Hepatocyte (in vitro differentiated cells): Measurements from ENCODE around the gene GLCCI1. TPM values are rescaled to one million over a fixed set of nuclear protein-coding genes. Genes with fewer than 3 reads are reported as not detected.
"Not testable (repeated sequence)": the region's sequence is repeated elsewhere in the genome, so short reads cannot be mapped to it uniquely, and the experiment has no call there.

ENCODE experiments used
- DNase-seq: peaks from one replicate; pipeline ENCODE4 v3.0.0-alpha.2; 2016; ENCODE audit warnings: low spot score
- H2AFZ ChIP-seq: fragments of 200-600 bp; sonication (generic); 2 replicates; pipeline ENCODE4 v1.6.0; 2016; ENCODE audit warnings: antibody characterized with exemption, mild to moderate bottlenecking
- H3K27ac ChIP-seq: fragments of 200-600 bp; sonication (generic); 2 replicates; pipeline ENCODE4 v1.5.1; 2016; ENCODE audit warnings: mild to moderate bottlenecking
- H3K27me3 ChIP-seq: fragments of 200-600 bp; sonication (generic); 2 replicates; pipeline ENCODE4 v1.6.1; 2016
- H3K36me3 ChIP-seq: fragments of 200-600 bp; sonication (generic); replicated peaks from 2 replicates; pipeline ENCODE4 v1.5.1; 2016; ENCODE audit warnings: low read depth; ENCODE audit not compliant: insufficient read depth
- H3K4me1 ChIP-seq: fragments of 200-600 bp; sonication (generic); 2 replicates; pipeline ENCODE4 v1.5.1; 2016; ENCODE audit warnings: mild to moderate bottlenecking, moderate library complexity; ENCODE audit not compliant: insufficient read depth
- H3K4me2 ChIP-seq: fragments of 200-600 bp; sonication (generic); 2 replicates; pipeline ENCODE4 v1.6.0; 2016
- H3K4me3 ChIP-seq: fragments of 200-600 bp; sonication (generic); 2 replicates; pipeline ENCODE4 v1.5.1; 2016; ENCODE audit warnings: mild to moderate bottlenecking
- H3K79me2 ChIP-seq: fragments of 200-600 bp; sonication (generic); 2 replicates; pipeline ENCODE4 v1.6.0; 2017; ENCODE audit warnings: mild to moderate bottlenecking
- H3K9me2 ChIP-seq: fragments of 200-600 bp; sonication (generic); replicated peaks from 2 replicates; pipeline ENCODE4 v1.6.0; 2017; ENCODE audit warnings: mild to moderate bottlenecking; ENCODE audit not compliant: insufficient read depth
- H3K9me3 ChIP-seq: fragments of 200-600 bp; sonication (generic); 2 replicates; pipeline ENCODE4 v1.5.1; 2016; ENCODE audit warnings: low read depth, mild to moderate bottlenecking
- H4K20me1 ChIP-seq: fragments of 200-600 bp; sonication (generic); 2 replicates; pipeline ENCODE4 v1.6.0; 2016; ENCODE audit warnings: mild to moderate bottlenecking; ENCODE audit not compliant: insufficient read depth, poor library complexity, severe bottlenecking
- CTCF ChIP-seq: fragments of 200-600 bp; sonication (generic); IDR thresholded peaks from 2 replicates; pipeline ENCODE4 v1.5.1; 2016; ENCODE audit warnings: antibody characterized with exemption, mild to moderate bottlenecking; ENCODE audit not compliant: poor library complexity
- EZH2 ChIP-seq: fragments of 200-600 bp; sonication (generic); IDR thresholded peaks from 2 replicates; pipeline ENCODE4 v1.6.1; 2016; ENCODE audit warnings: antibody characterized with exemption, mild to moderate bottlenecking, borderline replicate concordance
- EZH2phosphoT487 ChIP-seq: fragments of 200-600 bp; sonication (generic); IDR thresholded peaks from one replicate; pipeline ENCODE4 v1.6.1; 2018; ENCODE audit warnings: antibody characterized with exemption, mild to moderate bottlenecking, low read depth, moderate library complexity; ENCODE audit not compliant: unreplicated experiment, severe bottlenecking
- WGBS: methylation state at CpG from one replicate; pipeline ENCODE4 v1.1.6; 2016; ENCODE audit warnings: low lambda C conversion rate; ENCODE audit errors: missing lambda C conversion rate; 5-methylcytosine and 5-hydroxymethylcytosine counted together
- polyA plus RNA-seq: library from polyadenylated mRNA; unstranded; fragments of >200 nt; fragmentation: Nextera tagmentation; extraction: Ambion mirVana; gene quantifications from 2 replicates; pipeline ENCODE4 v1.2.1, GENCODE V29; 2016
- total RNA-seq: library from RNA; depleted of rRNA; stranded (reverse); fragments of >200 nt; gene quantifications from 2 replicates; pipeline ENCODE4 v1.2.3, GENCODE V29; 2014

GLCCI1 gene
- total and polyA plus RNA-seq, 2 experiments from 2014 or later: 15.7 to 21.4 TPM

- no peak for DNase-seq
- no peaks in the 10 kb centered on the region for H4K20me1 ChIP-seq
- no peaks in the 10 kb centered on the region for H3K79me2 ChIP-seq
- 99% methylated on average over 6 of the region's 6 CpGs for WGBS
- no peak for TF ChIP-seq CTCF
- TF ChIP-seq EZH2: no peak
- TF ChIP-seq EZH2phosphoT487: no peak
- H3K4me3 ChIP-seq: no peak overlapping the region
- no peaks in the 10 kb centered on the region for H3K36me3 ChIP-seq
- H3K9me2 ChIP-seq: no peaks in the 10 kb centered on the region
- no peak overlapping the region for H3K4me2 ChIP-seq
- H3K27ac ChIP-seq: no peak overlapping the region
- no peaks in the 10 kb centered on the region for H3K4me1 ChIP-seq
- no peaks in the 10 kb centered on the region for H3K27me3 ChIP-seq
- H2AFZ ChIP-seq: no peak overlapping the region
- no peaks in the 10 kb centered on the region for H3K9me3 ChIP-seq
Observed at GRCh38 chr7:8089036-8089780, 120.6 kb downstream of the GLCCI1 start.

GRCh38 chr7:8092140-8092539 is 123.5 kb downstream of the GLCCI1 start:
- Histone ChIP-seq H3K4me1 (no peaks in the 10 kb centered on the region), H3K79me2 (no peaks in the 10 kb centered on the region), H3K27ac (no peak overlapping the region), H3K4me2 (no peak overlapping the region), H3K36me3 (no peaks in the 10 kb centered on the region), H3K9me2 (no peaks in the 10 kb centered on the region), H2AFZ (no peak overlapping the region), H3K27me3 (no peaks in the 10 kb centered on the region), H4K20me1 (no peaks in the 10 kb centered on the region), H3K4me3 (no peak overlapping the region), H3K9me3 (no peaks in the 10 kb centered on the region)
- 87% methylated on average over 2 of the region's 2 CpGs for WGBS
- TF ChIP-seq EZH2 (no peak), EZH2phosphoT487 (no peak), CTCF (no peak)
- no peak for DNase-seq

GRCh38 chr7:8094164-8095140 is 125.9 kb downstream of the GLCCI1 start:
- peak overlapping the region; percentile 49 for H3K27ac ChIP-seq
- TF ChIP-seq CTCF (no peak), EZH2 (no peak), EZH2phosphoT487 (no peak)
- WGBS: 87% methylated on average over 8 of the region's 8 CpGs

GRCh38 chr7:8101292-8101691 is 132.7 kb downstream of the GLCCI1 start:
- H3K27me3 ChIP-seq, H3K9me3 ChIP-seq, DNase-seq: not testable (repeated sequence)

More at GRCh38 chr7:8094164-8095140, 125.9 kb downstream of the GLCCI1 start:
- H3K4me2 ChIP-seq: no peak overlapping the region
- H2AFZ ChIP-seq: no peak overlapping the region
- H3K36me3 ChIP-seq: no peaks in the 10 kb centered on the region
- no peaks in the 10 kb centered on the region for H3K9me2 ChIP-seq
- no peaks in the 10 kb centered on the region for H3K4me1 ChIP-seq
- H3K79me2 ChIP-seq: no peaks in the 10 kb centered on the region
- H3K4me3 ChIP-seq: no peak overlapping the region
- peak; percentile 10 for DNase-seq
- H3K27me3 ChIP-seq: no peaks in the 10 kb centered on the region
- no peaks in the 10 kb centered on the region for H4K20me1 ChIP-seq
- H3K9me3 ChIP-seq: no peaks in the 10 kb centered on the region

More at GRCh38 chr7:8101292-8101691, 132.7 kb downstream of the GLCCI1 start:
- not testable (repeated sequence) for H3K9me2 ChIP-seq, H3K4me3 ChIP-seq, H3K36me3 ChIP-seq, H3K4me1 ChIP-seq, H3K4me2 ChIP-seq, H4K20me1 ChIP-seq, H3K79me2 ChIP-seq, H2AFZ ChIP-seq, H3K27ac ChIP-seq
- 97% methylated on average over 4 of the region's 4 CpGs for WGBS
